CD4-positive, alpha-beta memory T cell (primary cell): ENCODE results near the gene LIPG. TPM values are rescaled to one million over a fixed set of nuclear protein-coding genes. Genes with fewer than 3 reads are reported as not detected.
"Not testable (repeated sequence)": the region's sequence is repeated elsewhere in the genome, so short reads cannot be mapped to it uniquely, and the experiment has no call there.

Experiments used
- CTCF ChIA-PET: fragments of 350-600 bp; sonication (Branson Sonifier 250); formaldehyde crosslinking; loops from one replicate; lab custom pipeline; 2021; ENCODE audit warnings: inconsistent platforms; ENCODE audit not compliant: partially characterized antibody; lab: Charles Lee
- POLR2A ChIA-PET: fragments of 350-600 bp; sonication (Branson Sonifier 250); formaldehyde crosslinking; loops from one replicate; lab custom pipeline; 2021; ENCODE audit not compliant: partially characterized antibody; lab: Charles Lee
- DNase-seq, 5 donors: peaks; one replicate each; pipeline versions ENCODE4 v3.0.0 to v3.0.0-alpha.2; 2020 to 2022; ENCODE audit warnings: mixed read lengths in 1 of 5
- H3K27ac ChIP-seq: one replicate; pipeline ENCODE4 v1.7.0; 2013; ENCODE audit warnings: low read depth, low read length
- H3K27me3 ChIP-seq: 2 replicates; pipeline ENCODE4 v1.7.0; 2013; ENCODE audit warnings: mild to moderate bottlenecking, low read length, moderate library complexity; ENCODE audit not compliant: insufficient read depth
- H3K36me3 ChIP-seq: 2 replicates; pipeline ENCODE4 v1.7.0; 2013; ENCODE audit warnings: mild to moderate bottlenecking, low read length, moderate library complexity; ENCODE audit not compliant: insufficient read depth
- H3K4me1 ChIP-seq: 2 replicates; pipeline ENCODE4 v1.7.0; 2013; ENCODE audit warnings: mild to moderate bottlenecking, low read length, moderate library complexity; ENCODE audit not compliant: insufficient read depth
- H3K4me3 ChIP-seq, 2 donors: one replicate each; pipeline ENCODE4 v1.7.0; 2013; ENCODE audit warnings: low read length in 2 of 2, mild to moderate bottlenecking in 1 of 2
- H3K9me3 ChIP-seq, 2 donors: one replicate each; pipeline ENCODE4 v1.7.0; 2013; ENCODE audit warnings: low read length in 2 of 2, control low read depth in 1 of 2; ENCODE audit not compliant: control insufficient read depth in 1 of 2
- H3K27ac Mint-ChIP-seq, 7 donors: one replicate each; pipeline ENCODE4 v1.8.0; 2020 to 2021; ENCODE audit warnings: mixed read lengths in 7 of 7, mild to moderate bottlenecking in 6 of 7, inconsistent platforms in 3 of 7, moderate library complexity in 3 of 7
- H3K27me3 Mint-ChIP-seq, 2 donors: one replicate each; pipeline ENCODE4 v1.8.0; 2020 to 2021; ENCODE audit warnings: mixed read lengths in 2 of 2
- H3K36me3 Mint-ChIP-seq, 2 donors: one replicate each; pipeline ENCODE4 v1.8.0; 2020 to 2021; ENCODE audit warnings: mixed read lengths in 2 of 2, inconsistent platforms in 1 of 2, mild to moderate bottlenecking in 1 of 2
- H3K4me1 Mint-ChIP-seq, 4 donors: one replicate each; pipeline ENCODE4 v1.8.0; 2020 to 2021; ENCODE audit warnings: mixed read lengths in 4 of 4, mild to moderate bottlenecking in 1 of 4
- H3K4me3 Mint-ChIP-seq, 8 donors: one replicate each; pipeline ENCODE4 v1.8.0; 2020 to 2021; ENCODE audit warnings: mixed read lengths in 8 of 8, mild to moderate bottlenecking in 7 of 8, moderate library complexity in 6 of 8, inconsistent platforms in 3 of 8
- H3K9me3 Mint-ChIP-seq, 8 donors: one replicate each; pipeline ENCODE4 v1.8.0; 2020 to 2021; ENCODE audit warnings: mixed read lengths in 8 of 8, mild to moderate bottlenecking in 5 of 8, inconsistent platforms in 3 of 8, moderate library complexity in 1 of 8
- intact Hi-C: fragments of 100-400 bp; cut with micrococcal nuclease; formaldehyde crosslinking; loops from one replicate; pipeline ENCODE4 v1.15.1; 2023
- polyA plus RNA-seq, 2 donors: library from polyadenylated mRNA; unstranded; fragments of 300-500 nt; fragmentation: Illumina TruSeq; gene quantifications; one replicate each; pipeline ENCODE4 v1.2.3, GENCODE V29; 2021
- total RNA-seq, 2 experiments: library from RNA; stranded (reverse); gene quantifications; one replicate each; pipeline ENCODE4 v1.2.3, GENCODE V29; 2021

The LIPG gene
- total RNA-seq (not detected), polyA plus RNA-seq (not detected)

- Mint-ChIP-seq H3K4me1 (peaks cover 14 to 36% (median 22%) of the 10 kb centered on the region in 4 donors), H3K4me3 (peak within 1 kb of the TSS; percentile 70 to 88 (median 78)), H3K9me3 (peaks cover 0 to 2% (median 0%) of the 10 kb centered on the region in 8 donors), H3K27ac (peak within 1 kb of the TSS in 1 of 7 donors; percentile 36), H3K27me3 (peaks cover 48 to 60% of the 10 kb centered on the region in 2 donors), H3K36me3 (no peaks in the 10 kb centered on the region)
- Histone ChIP-seq H3K4me3 (peak within 1 kb of the TSS in 1 of 2 donors; percentile 29), H3K27me3 (peaks cover 25% of the 10 kb centered on the region), H3K36me3 (no peaks in the 10 kb centered on the region), H3K4me1 (peaks cover 23% of the 10 kb centered on the region), H3K27ac (no peak within 1 kb of the TSS), H3K9me3 (no peaks in the 10 kb centered on the region)
- intact Hi-C loops, result no loop called here
- POLR2A ChIA-PET, result no interaction called here
- CTCF ChIA-PET, result interaction anchor here (3.6 to 5.3 kb wide), 2 partner anchors 296 to 300 kb away, joined by 23 to 52 read pairs; no protein-coding TSS in a partner anchor
- DNase-seq, result peak; percentile 10 to 54 (median 27)
Observed at GRCh38 chr18:49561289-49562193, at the start of gene LIPG. LIPG (plus strand) TSS chr18:49562057; CDS start chr18:49562309, 252 bp downstream.

- not testable (repeated sequence) for H3K36me3 ChIP-seq, H3K4me1 ChIP-seq, H3K4me1 Mint-ChIP-seq
Observed at GRCh38 chr18:49512876-49513275, 49.0 kb upstream of the LIPG start.

DNA sequence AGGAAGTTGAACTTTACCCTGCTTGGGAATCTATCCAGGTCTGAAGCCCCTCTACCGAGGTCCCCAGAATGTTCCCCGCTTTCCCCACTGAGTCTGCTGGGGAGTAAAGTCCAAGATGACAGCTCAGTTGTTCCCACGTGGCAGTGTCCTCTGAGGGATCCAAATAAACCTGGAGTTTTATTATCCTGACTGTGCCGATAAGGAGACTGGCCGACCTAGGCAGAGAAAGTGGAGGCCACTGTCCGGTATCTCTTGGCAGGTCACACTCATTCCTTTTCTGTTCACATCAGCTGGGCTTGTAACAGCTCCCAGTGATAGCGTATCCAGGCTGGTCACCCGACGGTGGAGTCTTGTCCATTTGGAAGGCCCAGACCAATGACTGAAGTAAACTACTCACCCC, 47.3 kb upstream of the LIPG start:
- Mint-ChIP-seq H3K4me1 (no peaks in the 10 kb centered on the region), H3K27me3 (peaks cover 2 to 3% of the 10 kb centered on the region in 2 donors), H3K4me3 (no peak overlapping the region), H3K36me3 (no peaks in the 10 kb centered on the region), H3K9me3 (no peaks in the 10 kb centered on the region), H3K27ac (no peak overlapping the region)
- Histone ChIP-seq H3K27ac (no peak overlapping the region), H3K27me3 (no peaks in the 10 kb centered on the region), H3K36me3 (no peaks in the 10 kb centered on the region), H3K9me3 (no peaks in the 10 kb centered on the region), H3K4me3 (no peak overlapping the region), H3K4me1 (no peaks in the 10 kb centered on the region)
- intact Hi-C loops, result loop anchor here (5.0 kb wide), 1 partner anchor 683 kb away; the partner anchor contains the start of gene MYO5B
- no peak for DNase-seq
- ChIA-PET POLR2A (no interaction called here), CTCF (interaction anchor here (0.9 to 12.6 kb wide), 4 partner anchors 11 to 843 kb away, joined by 3 to 287 read pairs (median 3); no protein-coding TSS in a partner anchor)

More at GRCh38 chr18:49512876-49513275, 49.0 kb upstream of the LIPG start:
- intact Hi-C loops, result loop anchor here (5.0 kb wide), 1 partner anchor 684 kb away; the partner anchor contains the start of gene MYO5B
- H3K27ac ChIP-seq, POLR2A ChIA-PET, H3K9me3 Mint-ChIP-seq, H3K27ac Mint-ChIP-seq, DNase-seq, H3K36me3 Mint-ChIP-seq, H3K4me3 ChIP-seq, H3K27me3 ChIP-seq, H3K27me3 Mint-ChIP-seq, H3K9me3 ChIP-seq, H3K4me3 Mint-ChIP-seq: not testable (repeated sequence)
- CTCF ChIA-PET, result interaction anchor here (1.0 to 12.6 kb wide), 2 partner anchors 346 to 845 kb away, joined by 3 to 287 read pairs; no protein-coding TSS in a partner anchor

- POLR2A ChIA-PET, H3K4me3 ChIP-seq, H3K4me3 Mint-ChIP-seq, H3K4me1 Mint-ChIP-seq, H3K36me3 ChIP-seq, H3K36me3 Mint-ChIP-seq, H3K27me3 ChIP-seq, H3K9me3 Mint-ChIP-seq, intact Hi-C loops, DNase-seq, H3K4me1 ChIP-seq, H3K27ac Mint-ChIP-seq, H3K27me3 Mint-ChIP-seq, H3K27ac ChIP-seq, H3K9me3 ChIP-seq: not testable (repeated sequence)
- CTCF ChIA-PET, result interaction anchor here (0.9 to 12.6 kb wide), 3 partner anchors 10 to 842 kb away, joined by 3 to 287 read pairs (median 3); no protein-coding TSS in a partner anchor
Observed at GRCh38 chr18:49515003-49515402, 46.9 kb upstream of the LIPG start.

DNA sequence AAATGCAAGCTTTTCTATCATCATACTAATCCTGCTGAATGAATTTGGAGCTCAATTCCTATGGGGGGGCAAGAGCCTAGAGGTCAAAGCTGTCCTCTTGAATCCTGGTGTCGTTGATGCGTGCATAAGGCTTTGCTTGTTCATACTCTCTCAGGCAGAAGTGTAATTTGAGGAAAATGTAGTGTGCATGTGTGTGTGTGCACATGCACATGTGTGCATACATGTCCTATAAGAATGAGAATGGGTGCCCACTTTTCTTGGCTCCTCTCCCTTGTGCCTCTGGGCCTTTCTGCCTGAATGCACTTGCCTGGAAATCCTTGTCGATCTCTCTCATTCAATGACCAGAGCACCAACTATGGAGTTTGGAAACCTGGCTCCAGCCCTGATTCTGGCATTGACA, 46.3 kb upstream of the LIPG start:
- no peak overlapping the region for H3K4me3 Mint-ChIP-seq
- H3K4me3 ChIP-seq, result no peak overlapping the region
- H3K36me3 ChIP-seq, result no peaks in the 10 kb centered on the region
- no peaks in the 10 kb centered on the region for H3K9me3 Mint-ChIP-seq
- no peaks in the 10 kb centered on the region for H3K4me1 Mint-ChIP-seq
- no peaks in the 10 kb centered on the region for H3K36me3 Mint-ChIP-seq
- no peaks in the 10 kb centered on the region for H3K9me3 ChIP-seq
- peaks cover 2% of the 10 kb centered on the region in 2 donors for H3K27me3 Mint-ChIP-seq
- POLR2A ChIA-PET, result no interaction called here
- H3K27ac Mint-ChIP-seq, result no peak overlapping the region
- no peak overlapping the region for H3K27ac ChIP-seq
- no peaks in the 10 kb centered on the region for H3K27me3 ChIP-seq
- CTCF ChIA-PET, result interaction anchor here (0.9 to 12.6 kb wide), 2 partner anchors 344 to 842 kb away, joined by 3 to 287 read pairs; no protein-coding TSS in a partner anchor
- H3K4me1 ChIP-seq, result no peaks in the 10 kb centered on the region
- no peak for DNase-seq
- intact Hi-C loops, result no loop called here

- Mint-ChIP-seq H3K27ac (no peak overlapping the region), H3K4me1 (no peaks in the 10 kb centered on the region), H3K9me3 (no peaks in the 10 kb centered on the region), H3K4me3 (no peak overlapping the region), H3K36me3 (no peaks in the 10 kb centered on the region), H3K27me3 (peaks cover 0 to 2% of the 10 kb centered on the region in 2 donors)
- POLR2A ChIA-PET, result no interaction called here
- Histone ChIP-seq H3K27me3 (no peaks in the 10 kb centered on the region), H3K4me1 (no peaks in the 10 kb centered on the region), H3K36me3 (no peaks in the 10 kb centered on the region), H3K27ac (no peak overlapping the region), H3K9me3 (no peaks in the 10 kb centered on the region), H3K4me3 (no peak overlapping the region)
- intact Hi-C loops, result no loop called here
- DNase-seq, result no peak
- CTCF ChIA-PET, result interaction anchor here (12.6 kb wide), 1 partner anchor 342 kb away, joined by 287 read pairs; no protein-coding TSS in a partner anchor
Observed at GRCh38 chr18:49517483-49517882, 44.4 kb upstream of the LIPG start.
